Measurements from ENCODE around the gene PDLIM3.

PDLIM3 gene, protein sequence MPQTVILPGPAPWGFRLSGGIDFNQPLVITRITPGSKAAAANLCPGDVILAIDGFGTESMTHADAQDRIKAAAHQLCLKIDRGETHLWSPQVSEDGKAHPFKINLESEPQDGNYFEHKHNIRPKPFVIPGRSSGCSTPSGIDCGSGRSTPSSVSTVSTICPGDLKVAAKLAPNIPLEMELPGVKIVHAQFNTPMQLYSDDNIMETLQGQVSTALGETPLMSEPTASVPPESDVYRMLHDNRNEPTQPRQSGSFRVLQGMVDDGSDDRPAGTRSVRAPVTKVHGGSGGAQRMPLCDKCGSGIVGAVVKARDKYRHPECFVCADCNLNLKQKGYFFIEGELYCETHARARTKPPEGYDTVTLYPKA
- long read RNA-seq, result 0 reads

DNA sequence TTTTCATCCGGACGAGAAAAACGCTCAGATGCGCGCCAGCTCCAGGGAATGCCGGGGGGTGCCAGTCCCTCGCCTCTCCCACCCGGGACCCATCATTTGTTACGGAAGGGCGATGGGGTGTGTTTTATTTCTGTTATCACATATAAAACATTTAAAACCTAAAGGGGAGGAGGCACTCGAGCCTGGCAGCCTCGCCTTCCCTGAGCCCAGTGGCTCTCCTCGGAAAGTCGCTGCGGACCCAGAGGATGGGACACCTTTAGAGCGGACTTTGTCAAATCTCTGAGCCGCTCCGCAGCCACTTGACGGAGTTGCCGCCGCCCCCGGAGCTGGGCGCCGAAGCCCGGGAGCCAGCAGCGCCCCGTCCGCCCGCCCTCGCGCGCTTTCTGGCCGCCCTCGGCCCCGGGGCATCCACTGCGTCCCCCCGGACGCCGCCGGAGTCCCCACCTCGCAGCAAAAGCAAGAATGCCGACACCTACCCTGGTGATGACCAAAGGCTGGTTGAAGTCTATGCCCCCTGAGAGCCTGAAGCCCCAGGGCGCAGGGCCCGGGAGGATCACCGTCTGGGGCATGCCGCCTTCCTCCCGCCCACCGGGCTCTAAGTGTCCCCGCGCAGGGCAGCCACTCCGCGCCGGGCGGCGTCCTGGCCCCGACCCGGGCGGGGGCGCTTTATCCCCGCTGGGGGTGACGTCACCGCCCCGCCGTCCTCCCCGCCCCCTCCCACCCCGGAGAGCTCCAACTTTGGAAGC, at the start of gene PDLIM3:
Gene PDLIM3 (minus strand): TSS at position 642 of the 746 bp plus-strand sequence. CDS start 73 bp downstream, at position 569.
- Histone ChIP-seq H3K4me3 (replicated peaks; ENCODE audit: insufficient read depth, low read length) (no peak within 1 kb of the TSS), H3K27ac (replicated peaks) (no peak within 1 kb of the TSS), H3K27me3 (ENCODE audit: insufficient read depth, poor library complexity, severe bottlenecking) (peaks cover 39% of the 10 kb centered on the region)
- DNase-seq (ENCODE audit: low read depth in 1 of 2, low spot score in 1 of 2), result no peak
- TF ChIP-seq SPI1 (IDR thresholded peaks at IDR 0.05; ENCODE audit: borderline replicate concordance, low read depth), result no peak
- no peak for TF ChIP-seq GABPA (IDR thresholded peaks at IDR 0.05; ENCODE audit: low read depth)
- TF ChIP-seq, protein P1, sequence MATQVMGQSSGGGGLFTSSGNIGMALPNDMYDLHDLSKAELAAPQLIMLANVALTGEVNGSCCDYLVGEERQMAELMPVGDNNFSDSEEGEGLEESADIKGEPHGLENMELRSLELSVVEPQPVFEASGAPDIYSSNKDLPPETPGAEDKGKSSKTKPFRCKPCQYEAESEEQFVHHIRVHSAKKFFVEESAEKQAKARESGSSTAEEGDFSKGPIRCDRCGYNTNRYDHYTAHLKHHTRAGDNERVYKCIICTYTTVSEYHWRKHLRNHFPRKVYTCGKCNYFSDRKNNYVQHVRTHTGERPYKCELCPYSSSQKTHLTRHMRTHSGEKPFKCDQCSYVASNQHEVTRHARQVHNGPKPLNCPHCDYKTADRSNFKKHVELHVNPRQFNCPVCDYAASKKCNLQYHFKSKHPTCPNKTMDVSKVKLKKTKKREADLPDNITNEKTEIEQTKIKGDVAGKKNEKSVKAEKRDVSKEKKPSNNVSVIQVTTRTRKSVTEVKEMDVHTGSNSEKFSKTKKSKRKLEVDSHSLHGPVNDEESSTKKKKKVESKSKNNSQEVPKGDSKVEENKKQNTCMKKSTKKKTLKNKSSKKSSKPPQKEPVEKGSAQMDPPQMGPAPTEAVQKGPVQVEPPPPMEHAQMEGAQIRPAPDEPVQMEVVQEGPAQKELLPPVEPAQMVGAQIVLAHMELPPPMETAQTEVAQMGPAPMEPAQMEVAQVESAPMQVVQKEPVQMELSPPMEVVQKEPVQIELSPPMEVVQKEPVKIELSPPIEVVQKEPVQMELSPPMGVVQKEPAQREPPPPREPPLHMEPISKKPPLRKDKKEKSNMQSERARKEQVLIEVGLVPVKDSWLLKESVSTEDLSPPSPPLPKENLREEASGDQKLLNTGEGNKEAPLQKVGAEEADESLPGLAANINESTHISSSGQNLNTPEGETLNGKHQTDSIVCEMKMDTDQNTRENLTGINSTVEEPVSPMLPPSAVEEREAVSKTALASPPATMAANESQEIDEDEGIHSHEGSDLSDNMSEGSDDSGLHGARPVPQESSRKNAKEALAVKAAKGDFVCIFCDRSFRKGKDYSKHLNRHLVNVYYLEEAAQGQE (IDR thresholded peaks at IDR 0.05; ENCODE audit: insufficient replicate concordance, low read depth), result no peak
- TF ChIP-seq POLR2AphosphoS5 (IDR thresholded peaks at IDR 0.05; ENCODE audit: low read depth), result no peak
- TF ChIP-seq, protein P2, sequence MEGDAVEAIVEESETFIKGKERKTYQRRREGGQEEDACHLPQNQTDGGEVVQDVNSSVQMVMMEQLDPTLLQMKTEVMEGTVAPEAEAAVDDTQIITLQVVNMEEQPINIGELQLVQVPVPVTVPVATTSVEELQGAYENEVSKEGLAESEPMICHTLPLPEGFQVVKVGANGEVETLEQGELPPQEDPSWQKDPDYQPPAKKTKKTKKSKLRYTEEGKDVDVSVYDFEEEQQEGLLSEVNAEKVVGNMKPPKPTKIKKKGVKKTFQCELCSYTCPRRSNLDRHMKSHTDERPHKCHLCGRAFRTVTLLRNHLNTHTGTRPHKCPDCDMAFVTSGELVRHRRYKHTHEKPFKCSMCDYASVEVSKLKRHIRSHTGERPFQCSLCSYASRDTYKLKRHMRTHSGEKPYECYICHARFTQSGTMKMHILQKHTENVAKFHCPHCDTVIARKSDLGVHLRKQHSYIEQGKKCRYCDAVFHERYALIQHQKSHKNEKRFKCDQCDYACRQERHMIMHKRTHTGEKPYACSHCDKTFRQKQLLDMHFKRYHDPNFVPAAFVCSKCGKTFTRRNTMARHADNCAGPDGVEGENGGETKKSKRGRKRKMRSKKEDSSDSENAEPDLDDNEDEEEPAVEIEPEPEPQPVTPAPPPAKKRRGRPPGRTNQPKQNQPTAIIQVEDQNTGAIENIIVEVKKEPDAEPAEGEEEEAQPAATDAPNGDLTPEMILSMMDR (IDR thresholded peaks at IDR 0.05; ENCODE audit: insufficient read depth, low read length), result no peak

DNA sequence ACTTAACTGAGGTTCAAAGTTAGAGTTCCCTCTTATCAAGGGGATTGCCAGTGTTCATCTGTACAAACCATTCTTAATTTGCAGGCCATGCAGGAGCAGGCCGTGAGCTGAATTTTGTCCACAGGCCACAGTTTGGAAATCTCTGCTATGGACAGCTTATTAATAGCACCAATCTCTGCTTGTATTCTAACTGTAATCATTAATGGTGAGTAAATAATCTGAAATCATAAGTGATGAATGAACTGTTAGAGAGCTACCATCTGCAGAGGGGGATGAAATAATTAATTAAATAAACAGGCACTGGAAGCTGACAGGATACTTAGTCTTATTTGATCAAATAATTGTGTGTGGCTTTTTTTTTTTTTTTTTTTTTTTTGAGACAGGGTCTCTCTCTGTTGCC, 48.5 kb upstream of the PDLIM3 start:
- Histone ChIP-seq H3K27me3 (ENCODE audit: insufficient read depth, poor library complexity, severe bottlenecking) (peaks cover 18% of the 10 kb centered on the region), H3K4me3 (replicated peaks; ENCODE audit: insufficient read depth, low read length) (no peak overlapping the region), H3K27ac (replicated peaks) (no peak overlapping the region)
- DNase-seq (ENCODE audit: low read depth in 1 of 2, low spot score in 1 of 2), result no peak
- TF ChIP-seq, protein P2 (IDR thresholded peaks at IDR 0.05; ENCODE audit: insufficient read depth, low read length), result no peak
- TF ChIP-seq SPI1 (IDR thresholded peaks at IDR 0.05; ENCODE audit: borderline replicate concordance, low read depth) (no peak), POLR2AphosphoS5 (IDR thresholded peaks at IDR 0.05; ENCODE audit: low read depth) (no peak), GABPA (IDR thresholded peaks at IDR 0.05; ENCODE audit: low read depth) (no peak)
- TF ChIP-seq, protein P1 (IDR thresholded peaks at IDR 0.05; ENCODE audit: insufficient replicate concordance, low read depth), result no peak

DNA sequence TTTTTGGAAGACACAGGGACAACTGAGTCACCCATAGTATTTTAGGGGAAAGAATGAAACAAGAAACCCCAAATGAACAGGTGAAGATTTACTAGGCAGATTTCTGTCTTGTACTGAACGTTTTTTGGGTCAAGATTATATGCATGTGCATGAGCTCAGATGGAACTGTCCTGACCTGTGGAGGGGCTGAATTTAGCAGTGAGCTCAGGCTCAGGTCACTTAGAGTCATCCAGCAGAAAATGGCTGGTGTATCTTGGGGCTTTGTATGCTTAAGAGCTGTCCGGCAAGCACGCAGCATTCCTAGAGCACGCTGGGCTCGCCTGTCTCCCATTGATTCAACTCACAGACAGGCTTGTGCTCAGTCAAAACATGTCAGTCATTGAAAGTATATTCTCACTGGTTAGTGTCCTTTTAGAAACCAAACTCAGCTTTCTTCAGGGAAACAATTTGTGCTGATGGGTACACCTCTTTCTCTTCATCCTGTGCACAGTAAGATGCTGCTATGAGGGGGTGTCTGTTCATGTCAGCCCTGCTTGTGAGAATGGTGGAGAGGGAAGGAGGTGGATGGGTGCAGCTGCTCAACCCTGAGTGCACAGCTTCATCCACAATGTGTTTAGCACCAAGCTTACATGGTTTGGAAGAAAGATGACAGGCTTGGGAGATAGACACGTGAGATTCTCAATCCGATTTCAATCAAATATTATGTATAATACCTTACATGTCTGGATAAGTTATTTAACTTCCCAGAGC, 47.5 kb upstream of the PDLIM3 start:
- H3K4me3 ChIP-seq (replicated peaks; ENCODE audit: insufficient read depth, low read length), result no peak overlapping the region
- DNase-seq (ENCODE audit: low read depth in 1 of 2, low spot score in 1 of 2), result no peak
- no peak for TF ChIP-seq POLR2AphosphoS5 (IDR thresholded peaks at IDR 0.05; ENCODE audit: low read depth)
- TF ChIP-seq, protein P1 (IDR thresholded peaks at IDR 0.05; ENCODE audit: insufficient replicate concordance, low read depth), result no peak
- TF ChIP-seq GABPA (IDR thresholded peaks at IDR 0.05; ENCODE audit: low read depth), result no peak
- no peak for TF ChIP-seq SPI1 (IDR thresholded peaks at IDR 0.05; ENCODE audit: borderline replicate concordance, low read depth)
- TF ChIP-seq, protein P2 (IDR thresholded peaks at IDR 0.05; ENCODE audit: insufficient read depth, low read length), result no peak
- peaks cover 16% of the 10 kb centered on the region for H3K27me3 ChIP-seq (ENCODE audit: insufficient read depth, poor library complexity, severe bottlenecking)
- H3K27ac ChIP-seq (replicated peaks), result no peak overlapping the region
